ENCODE measurements around the gene RYK.

The RYK gene

DNA sequence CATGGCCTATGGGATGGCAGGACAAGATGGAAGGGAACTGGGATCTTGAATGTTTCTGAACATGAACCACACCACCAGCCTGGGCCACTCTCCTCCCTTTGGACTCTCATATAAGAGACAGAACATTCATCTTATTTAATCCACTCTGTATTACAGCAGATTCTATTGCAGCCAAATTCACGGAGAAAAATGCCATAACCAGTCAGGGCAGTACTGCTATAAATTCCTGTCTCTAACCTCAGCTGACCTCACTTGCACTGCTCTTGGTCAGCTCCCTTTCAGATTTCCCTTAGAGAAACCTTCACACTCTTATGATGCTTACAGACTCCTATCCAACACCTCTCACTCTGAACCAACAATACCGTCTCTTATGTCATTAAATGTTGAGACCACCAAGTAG, 101.4 kb downstream of the RYK start:
- no peak for DNase-seq (ENCODE audit: low read depth in 2 of 2)

DNA sequence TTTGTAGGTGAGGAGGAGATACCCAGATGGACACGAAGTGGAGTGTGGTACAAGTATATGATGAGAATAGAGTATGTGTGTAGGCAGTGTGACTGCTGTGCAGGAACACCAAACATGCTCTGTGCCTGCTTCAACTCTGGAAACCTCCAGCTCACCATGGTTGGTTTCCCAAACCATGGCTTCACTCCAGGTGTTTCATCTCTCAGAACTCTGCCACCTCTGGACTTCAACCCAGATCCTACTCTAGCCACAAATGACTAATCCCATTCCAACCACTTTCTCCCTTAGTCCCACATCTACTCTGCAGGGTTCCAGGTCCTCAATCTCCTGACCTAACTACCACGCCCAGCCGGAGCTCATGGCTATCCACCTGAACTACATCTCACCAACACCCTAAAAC, 102.1 kb downstream of the RYK start:
- no peak for DNase-seq (ENCODE audit: low read depth in 2 of 2)

DNA sequence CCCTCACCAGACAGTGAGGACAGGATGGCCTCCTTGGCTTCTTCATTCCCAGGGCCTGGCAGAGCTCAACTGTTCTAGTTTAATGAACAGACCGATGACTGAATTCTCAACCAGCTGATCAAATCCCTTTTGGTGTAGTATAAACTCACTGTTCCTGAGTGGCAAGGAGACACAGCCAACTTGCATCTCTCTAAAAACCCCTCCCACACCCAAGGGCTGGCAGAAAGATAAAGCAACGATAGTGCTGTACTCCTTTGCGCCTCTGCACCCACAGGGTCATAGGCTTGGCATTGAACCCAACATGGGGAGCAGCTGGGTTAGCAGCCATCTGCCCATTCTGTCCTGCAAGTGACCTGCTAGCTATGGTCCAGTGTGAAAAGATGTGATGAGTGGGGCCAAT, 103.2 kb downstream of the RYK start:
- no peak for DNase-seq (ENCODE audit: low read depth in 2 of 2)

DNA sequence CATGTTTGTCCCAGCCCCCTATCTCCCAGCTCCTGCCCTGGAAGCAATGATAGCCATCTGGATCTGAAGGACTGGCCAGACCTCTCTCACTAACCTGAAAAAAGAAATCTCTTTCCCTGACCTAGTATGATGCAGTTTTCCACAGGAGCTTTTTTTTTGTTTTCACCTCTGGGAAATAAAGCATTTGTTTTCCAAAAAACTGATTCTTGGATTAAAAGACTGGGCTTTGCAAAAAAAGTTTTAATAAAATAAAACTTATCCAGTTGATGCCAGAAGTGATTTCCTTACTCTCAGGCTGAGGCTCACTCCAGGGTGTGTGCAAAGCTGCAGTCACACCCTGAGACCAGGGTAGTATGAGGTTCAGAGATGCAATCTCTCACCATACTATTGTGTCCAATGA, 104.0 kb downstream of the RYK start:
- no peak for DNase-seq (ENCODE audit: low read depth in 2 of 2)

DNA sequence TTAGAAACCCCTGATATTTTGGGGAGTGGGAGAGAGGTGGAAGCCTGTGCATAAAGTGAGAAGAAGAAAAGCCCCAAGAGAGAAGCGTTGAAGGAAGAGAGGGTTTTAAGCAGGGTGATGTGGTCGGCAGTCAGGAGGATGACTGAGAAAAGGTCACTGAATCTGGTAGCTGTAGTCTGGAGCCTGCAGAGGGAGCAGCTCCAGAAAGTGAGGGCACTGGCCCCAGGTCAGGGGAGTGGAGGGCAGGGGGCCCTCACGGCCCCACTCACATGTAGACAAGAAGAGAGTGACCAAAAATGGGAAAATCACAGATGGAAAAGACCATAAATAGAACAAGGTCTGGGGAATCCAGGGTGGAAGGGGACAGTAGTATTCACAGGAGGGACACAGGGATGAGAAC, 105.5 kb downstream of the RYK start:
- no peak for DNase-seq (ENCODE audit: low read depth in 2 of 2)

DNA sequence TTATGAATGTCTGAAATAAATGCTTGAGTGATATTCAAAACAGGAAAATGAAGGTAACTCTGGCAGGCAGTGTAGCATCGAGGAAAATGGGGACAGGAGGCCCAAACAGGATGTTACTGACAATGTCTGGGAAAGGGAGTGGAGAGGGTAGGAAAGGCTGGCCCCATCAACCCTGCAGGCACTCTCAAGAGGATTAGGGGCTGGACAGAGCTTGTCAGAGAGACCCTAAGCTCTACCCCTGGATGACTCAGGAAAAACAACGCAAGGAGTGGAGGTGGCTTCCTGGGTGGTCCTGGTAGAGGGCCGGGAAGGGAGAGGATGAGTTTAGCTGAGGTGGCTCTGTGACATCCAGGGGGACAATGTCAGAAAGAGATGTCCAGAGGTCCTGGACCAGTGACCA, 106.0 kb downstream of the RYK start:
- no peak for DNase-seq (ENCODE audit: low read depth in 2 of 2)

DNA sequence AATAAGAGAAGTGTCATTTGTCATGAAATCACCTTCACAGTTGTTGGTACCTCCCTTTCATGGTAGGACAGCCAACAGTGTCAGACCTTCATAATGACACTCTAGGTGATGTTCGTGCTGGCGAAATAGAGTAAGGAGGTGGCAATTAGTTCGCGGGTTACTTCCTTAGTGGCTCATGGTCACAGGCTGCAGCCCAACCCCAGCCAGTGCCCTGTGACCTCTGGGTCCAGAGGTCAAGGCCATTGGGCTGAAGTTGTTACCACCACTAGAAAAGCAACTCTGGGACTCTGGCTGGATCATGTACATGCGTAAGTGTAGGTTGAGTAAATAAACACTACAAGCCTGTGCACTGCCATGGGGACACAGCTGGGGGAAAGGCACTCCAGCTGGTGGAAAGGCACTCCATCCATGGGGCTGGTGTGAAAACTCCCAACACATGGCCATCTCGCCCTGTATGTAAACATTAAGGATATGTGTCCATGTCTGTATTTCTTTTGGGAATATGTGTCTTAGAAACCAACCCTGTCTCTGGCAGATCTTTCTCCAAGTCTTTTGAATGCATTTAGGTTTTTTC, 106.7 kb downstream of the RYK start:
- no peak for DNase-seq (ENCODE audit: low read depth in 2 of 2)

DNA sequence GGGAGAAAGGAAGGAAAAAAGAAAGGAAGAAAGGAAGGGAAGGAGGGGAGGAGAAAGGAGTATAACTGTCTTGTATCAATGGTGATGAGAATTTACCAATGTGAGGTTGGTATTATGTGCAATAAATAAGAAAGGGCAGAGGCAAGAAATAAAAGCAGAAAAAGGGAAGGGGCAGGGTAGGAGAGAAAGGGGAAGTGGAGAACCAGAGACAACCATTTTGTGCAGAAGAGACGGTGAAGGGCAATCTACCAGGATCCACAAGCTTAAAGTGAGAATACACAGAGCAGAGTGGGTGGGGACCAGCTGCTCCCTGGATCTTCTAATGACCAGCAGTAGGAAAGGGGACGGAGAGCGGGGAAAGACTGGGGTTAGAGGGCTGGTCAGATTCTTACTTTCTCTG, 114.1 kb downstream of the RYK start:
- no peak for DNase-seq (ENCODE audit: low read depth in 2 of 2)

DNA sequence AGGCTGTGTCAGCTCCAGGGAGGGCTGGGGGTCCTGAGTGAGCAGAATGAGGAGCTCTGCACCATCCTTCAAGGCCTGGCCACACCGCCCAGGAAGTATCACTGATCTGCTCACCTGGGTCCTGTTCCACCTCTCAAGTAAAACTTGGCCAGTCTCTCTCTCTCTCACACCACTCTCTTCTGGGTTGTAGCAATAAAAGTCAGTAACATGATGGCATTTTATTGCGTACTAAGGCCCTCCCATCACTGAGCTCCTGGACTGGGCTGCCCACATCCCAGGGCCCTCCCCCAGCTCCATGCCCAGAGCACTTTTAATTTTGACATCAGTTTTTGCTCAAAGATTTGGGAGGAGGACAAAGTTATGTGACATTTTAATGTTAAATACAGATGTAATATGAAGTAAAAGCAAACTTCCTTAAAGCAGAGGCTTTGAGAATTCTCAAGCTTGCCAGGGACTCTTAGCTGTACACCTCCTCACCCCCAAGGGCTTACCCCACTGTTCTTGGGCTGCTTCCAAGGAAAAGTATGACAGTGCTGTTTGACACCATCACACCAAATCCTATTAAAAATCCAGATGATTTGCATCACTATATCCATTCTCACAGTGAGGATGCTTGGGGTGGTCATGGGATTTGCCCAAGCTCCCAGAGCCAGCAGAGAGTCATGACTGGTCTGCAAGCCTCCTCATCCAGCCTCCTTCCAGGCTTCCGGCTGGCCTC, 115.8 kb downstream of the RYK start:
- DNase-seq (ENCODE audit: low read depth in 2 of 2) = no peak

DNA sequence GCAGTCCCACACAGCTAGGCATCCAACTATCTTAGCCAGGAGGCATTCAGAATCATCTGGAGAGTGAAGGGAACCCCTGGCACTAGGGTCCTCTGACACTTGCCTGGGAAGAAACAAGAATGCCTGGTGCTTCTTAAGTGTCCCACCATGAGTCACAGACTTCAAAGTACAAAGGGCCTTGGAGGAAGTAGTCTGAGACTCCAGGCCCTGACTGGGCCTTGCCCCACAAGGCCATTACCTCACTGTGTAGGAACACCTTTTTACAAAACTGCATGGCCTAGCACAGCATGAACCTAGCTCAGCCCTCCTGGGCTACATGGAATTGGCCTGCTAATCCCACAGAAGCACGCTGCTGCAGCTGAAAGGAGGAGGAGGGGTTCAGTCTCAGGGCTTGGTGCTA, 116.4 kb downstream of the RYK start:
- no peak for DNase-seq (ENCODE audit: low read depth in 2 of 2)

DNA sequence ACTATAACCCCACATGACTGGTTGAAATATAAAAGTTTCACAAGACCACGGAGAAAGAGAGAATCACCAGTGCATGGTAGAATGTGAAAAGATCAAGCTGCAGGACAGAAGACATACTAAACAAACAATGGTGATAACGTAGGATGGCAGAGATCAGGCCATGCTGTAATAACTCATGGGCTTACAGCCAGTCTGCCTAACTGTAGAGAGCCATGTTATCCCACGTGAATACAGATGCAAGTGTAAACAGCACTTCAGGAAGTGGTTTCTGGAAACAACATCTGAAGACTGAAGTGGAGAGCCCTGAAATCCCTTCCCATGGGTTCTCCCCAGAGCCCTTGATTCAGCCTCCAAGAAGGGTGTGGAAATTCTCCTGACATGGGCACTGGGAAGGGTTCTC, 117.7 kb downstream of the RYK start:
- DNase-seq (ENCODE audit: low read depth in 2 of 2) = no peak

DNA sequence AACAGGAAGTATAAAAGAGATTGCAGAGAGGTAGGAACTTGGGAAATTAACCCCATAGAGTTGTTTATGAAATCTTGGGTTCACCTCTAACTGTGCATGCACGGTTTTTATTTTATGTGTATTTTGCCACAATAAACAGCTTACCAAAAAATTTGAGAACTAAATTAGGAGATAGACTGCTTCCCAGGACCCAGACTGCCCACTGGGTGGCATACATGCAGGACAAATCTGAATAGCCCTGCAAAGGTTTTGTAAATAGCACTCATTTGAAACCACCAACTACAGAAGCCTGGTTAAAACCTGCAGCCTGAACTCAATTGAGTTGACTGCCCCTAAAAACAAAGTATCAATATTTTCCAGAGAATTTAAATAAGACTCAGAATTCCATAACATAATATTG, 124.5 kb downstream of the RYK start:
- DNase-seq (ENCODE audit: low read depth in 2 of 2) = no peak

DNA sequence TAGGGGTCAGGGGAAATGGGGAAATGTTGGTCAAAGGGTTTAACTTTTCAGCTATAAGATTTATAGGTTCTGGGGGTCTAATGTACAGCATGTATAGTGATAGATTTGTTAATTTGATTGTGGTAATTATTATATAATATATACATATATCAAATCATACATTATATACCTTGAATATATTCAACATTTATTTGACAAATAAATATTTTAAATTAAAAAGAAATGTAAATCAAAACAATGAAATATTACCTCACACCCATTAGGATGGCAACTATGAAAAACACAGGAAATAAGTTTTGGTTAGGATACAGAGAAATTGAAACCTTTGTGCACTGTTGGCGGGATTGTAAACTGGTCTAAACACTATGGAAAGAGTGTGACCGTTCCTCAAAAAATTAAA, 135.9 kb downstream of the RYK start:
- no peak for DNase-seq (ENCODE audit: low read depth in 2 of 2)

DNA sequence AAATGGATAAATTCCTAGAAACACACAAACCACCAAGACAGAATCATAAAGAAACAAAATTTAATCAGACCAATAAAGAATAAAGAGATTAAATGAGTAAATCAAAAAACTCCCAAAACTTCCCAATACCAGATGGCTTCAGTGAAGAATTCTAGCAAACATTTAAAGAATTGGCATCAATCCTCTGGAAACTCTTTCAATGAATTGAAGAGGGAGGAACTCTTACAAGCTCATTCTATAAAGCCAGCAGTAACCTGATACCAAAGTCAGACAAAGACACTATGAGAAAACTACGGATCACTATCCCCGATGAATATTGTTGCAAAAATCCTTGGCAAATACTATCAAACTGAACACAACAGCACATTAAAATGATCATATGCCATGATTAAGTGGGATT, 139.0 kb downstream of the RYK start:
- DNase-seq (ENCODE audit: low read depth in 2 of 2) = no peak

DNA sequence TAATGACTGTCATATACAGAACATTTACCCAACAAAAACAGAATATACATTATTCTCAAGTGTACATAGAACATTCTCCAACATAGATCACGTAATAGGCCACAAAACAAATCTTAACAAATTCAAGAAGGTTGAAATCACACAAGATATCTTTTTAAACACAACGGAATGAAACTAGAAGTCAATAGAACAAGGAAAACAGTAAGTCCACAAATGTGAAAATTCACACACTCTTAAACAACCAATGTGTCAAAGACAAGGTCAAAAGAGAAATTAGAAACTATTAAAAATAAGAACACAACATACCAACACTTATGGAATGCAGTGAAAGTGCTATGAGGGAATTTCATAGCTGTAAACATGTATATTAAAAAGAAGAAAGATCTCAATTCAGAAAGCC, 139.7 kb downstream of the RYK start:
- no peak for DNase-seq (ENCODE audit: low read depth in 2 of 2)
